ENCODE results near the gene UBE3C. TPM values are rescaled to one million over a fixed set of nuclear protein-coding genes. Genes with fewer than 3 reads are reported as not detected.

UBE3C gene
- total and polyA plus RNA-seq, 2 of the 13 experiments (the other 11 are each of a cell fraction or from before 2014, with no cell fraction given): 27.0 to 48.2 TPM

GRCh38 chr7:157273208-157274093, 134.7 kb downstream of the UBE3C start (continued):
- no peak for TF ChIP-seq PAX8 (CRISPR knock-in tag; IDR thresholded peaks at IDR 0.05; ENCODE audit: borderline replicate concordance)
- no peak for TF ChIP-seq ZNF207 (IDR thresholded peaks at IDR 0.05; ENCODE audit: borderline replicate concordance)
- TF ChIP-seq RXRB (CRISPR knock-in tag; IDR thresholded peaks at IDR 0.05; ENCODE audit: borderline replicate concordance): peak; percentile 52
- TF ChIP-seq ZNF879 (CRISPR knock-in tag; IDR thresholded peaks at IDR 0.05): no peak
- TF ChIP-seq ZNF761 (CRISPR knock-in tag; conservative IDR thresholded peaks at IDR 0.05): 0 out of 2 replicates have a peak, but pooled peaks have one; percentile 29
- peak; percentile 45; the same call in 1 of the 2 replicates for TF ChIP-seq ZBTB26 (CRISPR knock-in tag; IDR thresholded peaks at IDR 0.05; ENCODE audit: borderline replicate concordance)
- TF ChIP-seq ZNF576 (CRISPR knock-in tag; IDR thresholded peaks at IDR 0.05): peak; percentile 73; the same call in 1 of the 2 replicates
- no peak for TF ChIP-seq HNF4G (IDR thresholded peaks at IDR 0.05; ENCODE audit: borderline replicate concordance, low read depth, low read length)
- no peak for TF ChIP-seq HNF4G (CRISPR knock-in tag; IDR thresholded peaks at IDR 0.05; ENCODE audit: borderline replicate concordance, low read depth)
- TF ChIP-seq IKZF5 (CRISPR knock-in tag; IDR thresholded peaks at IDR 0.05): no peak; the same call in 1 of the 2 replicates
- peak; percentile 81; the same call in 1 of the 2 replicates for TF ChIP-seq ZNF766 (CRISPR knock-in tag; IDR thresholded peaks at IDR 0.05; ENCODE audit: borderline replicate concordance)
- TF ChIP-seq ZNF776 (CRISPR knock-in tag; IDR thresholded peaks at IDR 0.05): no peak
- peak; percentile 42; the same call in 1 of the 2 replicates for TF ChIP-seq SRY (CRISPR knock-in tag; IDR thresholded peaks at IDR 0.05)
- TF ChIP-seq ZNF552 (CRISPR knock-in tag; IDR thresholded peaks at IDR 0.05; ENCODE audit: borderline replicate concordance): 0 out of 2 replicates have a peak, but pooled peaks have one; percentile 22
- no peak for TF ChIP-seq KDM1A (CRISPR knock-in tag; IDR thresholded peaks at IDR 0.05)
- TF ChIP-seq ZFP37 (CRISPR knock-in tag; IDR thresholded peaks at IDR 0.05; ENCODE audit: borderline replicate concordance): 0 out of 2 replicates have a peak, but pooled peaks have one; percentile 68
- TF ChIP-seq NCOA1 (CRISPR knock-in tag; IDR thresholded peaks at IDR 0.05): no peak
- peak; percentile 50; the same call in 1 of the 2 replicates for TF ChIP-seq SETDB1 (CRISPR knock-in tag; IDR thresholded peaks at IDR 0.05; ENCODE audit: borderline replicate concordance)
- TF ChIP-seq HIC2 (CRISPR knock-in tag; IDR thresholded peaks at IDR 0.05; ENCODE audit: low read depth): no peak
- TF ChIP-seq RBFOX2 (IDR thresholded peaks at IDR 0.05; ENCODE audit: low read depth, low read length): no peak
- TF ChIP-seq SPEN (CRISPR knock-in tag; IDR thresholded peaks at IDR 0.05; ENCODE audit: low read depth): no peak
- no peak for TF ChIP-seq ZBTB46 (CRISPR knock-in tag; IDR thresholded peaks at IDR 0.05; ENCODE audit: borderline replicate concordance)

All from HepG2 (cell line).